Keratinocyte (primary cell): ENCODE data around the gene ZNF768.

Experiments used
- CTCF ChIP-seq, 3 experiments: IDR thresholded peaks in 1 of 3; conservative IDR thresholded peaks in 1 of 3; optimal IDR thresholded peaks in 1 of 3; 2 replicates in 2 of 3; 3 replicates in 1 of 3; pipeline versions ENCODE3 to v1.5.1; 2011; ENCODE audit warnings: low read length in 3 of 3, mild to moderate bottlenecking in 3 of 3, moderate library complexity in 2 of 3, control low read depth in 1 of 3, inconsistent platforms in 1 of 3; ENCODE audit not compliant: insufficient read depth in 2 of 3; ENCODE audit errors: extremely low read depth in 1 of 3
- EZH2 ChIP-seq: IDR thresholded peaks from one replicate; pipeline ENCODE4 v1.6.1; 2012; ENCODE audit warnings: inconsistent platforms, mild to moderate bottlenecking, low read length, moderate library complexity

GRCh38 chr16:30562021-30562420, 35.7 kb upstream of the ZNF768 start:
- TF ChIP-seq EZH2 (no peak), CTCF (optimal IDR thresholded peaks at IDR 0.05 in 1 of 3, IDR thresholded peaks at IDR 0.05 in 1 of 3, conservative IDR thresholded peaks at IDR 0.05 in 1 of 3; ENCODE audit: extremely low read depth in 1 of 3, insufficient read depth in 2 of 3, low read length in 3 of 3) (no peak)
